Parathyroid adenoma (tissue), 2 donors: ENCODE measurements around the gene SPOCK1.

Source experiments
- H2AFZ ChIP-seq: fragments of 300-600 bp; sonication (generic); one replicate; pipeline ENCODE4 v1.7.0; 2017; ENCODE audit warnings: antibody characterized with exemption, mild to moderate bottlenecking
- H3K27ac ChIP-seq: fragments of 300-600 bp; sonication (generic); one replicate; pipeline ENCODE4 v1.7.0; 2017
- H3K27me3 ChIP-seq: fragments of 300-600 bp; sonication (generic); one replicate; pipeline ENCODE4 v1.7.0; 2017; ENCODE audit warnings: low read length; ENCODE audit not compliant: control insufficient read depth, insufficient read depth
- H3K36me3 ChIP-seq: fragments of 300-600 bp; sonication (generic); one replicate; pipeline ENCODE4 v1.7.0; 2017; ENCODE audit warnings: low read length; ENCODE audit not compliant: control insufficient read depth, insufficient read depth
- H3K4me1 ChIP-seq: fragments of 300-600 bp; sonication (generic); one replicate; pipeline ENCODE4 v1.7.0; 2017; ENCODE audit warnings: control low read depth
- H3K4me2 ChIP-seq: fragments of 300-600 bp; sonication (generic); one replicate; pipeline ENCODE4 v1.7.0; 2017; ENCODE audit warnings: low read length
- H3K4me3 ChIP-seq: fragments of 300-600 bp; sonication (generic); one replicate; pipeline ENCODE4 v1.7.0; 2017; ENCODE audit warnings: low read depth, low read length
- H3K79me2 ChIP-seq: fragments of 300-600 bp; sonication (generic); one replicate; pipeline ENCODE4 v1.7.0; 2017; ENCODE audit warnings: control low read depth
- H3K9ac ChIP-seq: fragments of 300-600 bp; sonication (generic); one replicate; pipeline ENCODE4 v1.7.0; 2017; ENCODE audit warnings: mild to moderate bottlenecking
- H3K9me3 ChIP-seq: fragments of 300-600 bp; sonication (generic); one replicate; pipeline ENCODE4 v1.7.0; 2017; ENCODE audit warnings: low read length; ENCODE audit not compliant: control insufficient read depth
- CTCF ChIP-seq: fragments of 300-600 bp; sonication (generic); IDR thresholded peaks from one replicate; pipeline ENCODE4 v1.7.0; 2017; ENCODE audit warnings: antibody characterized with exemption, mild to moderate bottlenecking
- donor health status: primary hyperparathyroidism.

The SPOCK1 gene

GRCh38 chr5:137101544-137101943 is 397.6 kb downstream of the SPOCK1 start:
- no peak overlapping the region for H3K4me3 ChIP-seq
- H3K9ac ChIP-seq: no peak overlapping the region
- no peaks in the 10 kb centered on the region for H3K4me1 ChIP-seq
- no peaks in the 10 kb centered on the region for H3K36me3 ChIP-seq
- no peaks in the 10 kb centered on the region for H3K9me3 ChIP-seq
- no peak overlapping the region for H2AFZ ChIP-seq
- H3K4me2 ChIP-seq: no peak overlapping the region
- H3K27ac ChIP-seq: no peak overlapping the region
- H3K27me3 ChIP-seq: no peaks in the 10 kb centered on the region
- no peaks in the 10 kb centered on the region for H3K79me2 ChIP-seq
- no peak for TF ChIP-seq CTCF

- Histone ChIP-seq H3K27ac (no peak overlapping the region), H3K9ac (no peak overlapping the region), H3K4me2 (no peak overlapping the region), H3K79me2 (no peaks in the 10 kb centered on the region), H3K9me3 (no peaks in the 10 kb centered on the region), H3K27me3 (no peaks in the 10 kb centered on the region), H3K4me3 (no peak overlapping the region), H3K36me3 (no peaks in the 10 kb centered on the region), H2AFZ (no peak overlapping the region), H3K4me1 (no peaks in the 10 kb centered on the region)
- no peak for TF ChIP-seq CTCF
These were observed 399.5 kb downstream of the SPOCK1 start for GRCh38 chr5:137099651-137100050.

GRCh38 chr5:137098663-137099062 is 400.5 kb downstream of the SPOCK1 start:
- Histone ChIP-seq H3K27ac (no peak overlapping the region), H3K9me3 (no peaks in the 10 kb centered on the region), H3K9ac (no peak overlapping the region), H3K4me2 (no peak overlapping the region), H3K36me3 (no peaks in the 10 kb centered on the region), H3K4me3 (no peak overlapping the region), H3K79me2 (no peaks in the 10 kb centered on the region), H2AFZ (no peak overlapping the region), H3K27me3 (no peaks in the 10 kb centered on the region), H3K4me1 (no peaks in the 10 kb centered on the region)
- no peak for TF ChIP-seq CTCF

- H3K79me2 ChIP-seq: no peaks in the 10 kb centered on the region
- no peak overlapping the region for H3K4me2 ChIP-seq
- H3K36me3 ChIP-seq: no peaks in the 10 kb centered on the region
- no peaks in the 10 kb centered on the region for H3K27me3 ChIP-seq
- H2AFZ ChIP-seq: no peak overlapping the region
- H3K9ac ChIP-seq: no peak overlapping the region
- no peak for TF ChIP-seq CTCF
- H3K27ac ChIP-seq: no peak overlapping the region
- no peak overlapping the region for H3K4me3 ChIP-seq
- H3K4me1 ChIP-seq: no peaks in the 10 kb centered on the region
- no peaks in the 10 kb centered on the region for H3K9me3 ChIP-seq
These were observed 400.9 kb downstream of the SPOCK1 start for GRCh38 chr5:137098238-137098637.

GRCh38 chr5:137097203-137097602 is 401.9 kb downstream of the SPOCK1 start:
- Histone ChIP-seq H3K4me3 (no peak overlapping the region), H3K79me2 (no peaks in the 10 kb centered on the region), H3K36me3 (no peaks in the 10 kb centered on the region), H3K4me2 (no peak overlapping the region), H3K27ac (no peak overlapping the region), H3K4me1 (no peaks in the 10 kb centered on the region), H3K27me3 (no peaks in the 10 kb centered on the region), H2AFZ (no peak overlapping the region), H3K9me3 (no peaks in the 10 kb centered on the region), H3K9ac (no peak overlapping the region)
- TF ChIP-seq CTCF: no peak
